ENCODE results near the gene PIAS4.

- TF ChIP-seq ZNF629 (tag by site-specific recombination; IDR thresholded peaks at IDR 0.05) (no peak), ZBTB17 (tag by site-specific recombination; IDR thresholded peaks at IDR 0.05) (no peak), ZNF580 (tag by site-specific recombination; IDR thresholded peaks at IDR 0.05) (no peak), CTCF (tag by site-specific recombination; IDR thresholded peaks at IDR 0.05) (no peak), ATF2 (tag by site-specific recombination; IDR thresholded peaks at IDR 0.05; ENCODE audit: low read depth) (no peak), YY1 (tag by site-specific recombination; IDR thresholded peaks at IDR 0.05) (no peak), ZNF274 (IDR thresholded peaks at IDR 0.05; ENCODE audit: low read length) (no peak), ZNF274 (tag by site-specific recombination; IDR thresholded peaks at IDR 0.05; ENCODE audit: borderline replicate concordance) (no peak), ZFP41 (tag by site-specific recombination; IDR thresholded peaks at IDR 0.05; ENCODE audit: borderline replicate concordance) (no peak)
These were observed 35.2 kb downstream of the PIAS4 start for GRCh38 chr19:4042731-4043082.

Data from HEK293 (cell line).